GM18526 (cell line): Measurements from ENCODE around the gene SMURF1.

Experiments
- POLR2A ChIP-seq: IDR thresholded peaks from 3 replicates; pipeline ENCODE4 v1.6.1; 2011; ENCODE audit not compliant: insufficient read length; ENCODE audit errors: extremely low read depth

The SMURF1 gene

DNA sequence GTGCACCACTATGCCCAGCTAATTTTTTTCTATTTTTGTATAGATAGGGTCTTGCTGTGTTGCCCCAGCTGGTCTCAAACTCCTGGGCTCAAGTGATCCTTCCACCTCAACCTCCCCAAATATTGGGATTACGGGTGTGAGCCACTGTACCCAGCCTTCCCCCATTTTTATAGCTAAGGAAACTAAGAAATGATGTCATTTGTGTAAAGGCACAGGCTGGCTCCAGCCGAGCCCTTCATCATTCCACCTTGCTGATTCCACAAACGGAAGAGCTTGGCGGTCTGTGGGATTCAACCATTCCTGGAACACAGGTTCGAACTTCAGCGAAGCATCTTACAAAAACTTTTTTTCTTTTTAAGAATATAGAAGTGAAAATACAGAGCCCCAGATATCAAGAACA lies 14.4 kb downstream of the SMURF1 start:
- no peak for TF ChIP-seq POLR2A

DNA sequence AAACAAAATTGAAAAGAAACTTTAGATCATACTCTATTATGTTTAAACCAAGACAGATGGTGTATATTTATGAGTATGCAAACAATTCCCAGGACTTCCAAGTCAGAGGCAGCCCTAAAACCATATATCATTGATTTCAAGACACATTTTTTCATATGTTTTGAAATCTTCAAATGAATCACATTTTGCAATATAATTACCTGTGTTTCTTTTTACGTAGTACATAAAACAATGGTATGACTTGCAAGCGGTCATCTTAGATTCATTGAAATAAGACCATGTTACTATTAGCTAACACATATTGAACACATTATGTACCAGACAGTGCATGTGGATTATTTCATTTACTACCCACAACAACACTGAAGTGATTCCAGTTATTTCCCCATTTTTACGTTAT lies 14.9 kb downstream of the SMURF1 start:
- no peak for TF ChIP-seq POLR2A

DNA sequence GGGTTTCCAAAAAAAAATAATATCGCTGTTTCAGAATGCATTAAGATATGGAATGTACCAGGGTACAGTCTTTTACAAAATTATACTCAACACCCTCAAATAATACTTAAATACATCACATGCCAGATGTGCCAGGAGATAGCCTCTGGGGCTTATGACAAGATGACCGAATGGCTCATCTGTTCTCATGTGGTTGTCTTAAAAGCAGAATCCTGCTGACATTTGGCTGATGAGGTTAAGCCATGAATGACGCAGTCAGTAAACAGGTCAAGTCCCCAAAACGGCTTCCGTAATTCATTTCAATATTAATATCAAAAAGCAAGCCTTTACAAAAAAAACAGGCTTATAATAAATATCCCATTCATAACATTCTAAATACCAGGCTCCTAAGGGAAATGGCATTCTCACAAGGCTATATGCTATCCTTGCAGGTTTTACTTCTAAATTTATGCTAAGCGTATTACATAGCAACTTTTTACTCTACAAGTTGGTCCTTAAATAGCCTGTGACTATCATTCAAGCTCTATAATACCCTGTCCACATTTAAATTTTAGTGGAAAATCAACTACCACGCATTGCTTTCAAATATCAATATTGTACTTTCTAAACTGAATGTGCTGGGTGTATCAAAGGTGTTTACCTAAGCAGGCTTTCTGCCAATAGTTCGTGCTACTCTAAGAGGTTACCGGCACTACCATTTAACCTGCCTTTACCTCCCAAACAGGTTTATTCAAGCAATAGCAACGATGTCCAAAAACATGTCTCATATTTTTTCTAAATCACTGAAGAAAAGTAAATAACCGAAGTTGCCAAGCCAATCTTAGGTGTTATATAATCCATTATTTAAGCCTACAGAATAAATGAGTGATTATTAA lies 15.6 kb downstream of the SMURF1 start:
- TF ChIP-seq POLR2A: no peak

DNA sequence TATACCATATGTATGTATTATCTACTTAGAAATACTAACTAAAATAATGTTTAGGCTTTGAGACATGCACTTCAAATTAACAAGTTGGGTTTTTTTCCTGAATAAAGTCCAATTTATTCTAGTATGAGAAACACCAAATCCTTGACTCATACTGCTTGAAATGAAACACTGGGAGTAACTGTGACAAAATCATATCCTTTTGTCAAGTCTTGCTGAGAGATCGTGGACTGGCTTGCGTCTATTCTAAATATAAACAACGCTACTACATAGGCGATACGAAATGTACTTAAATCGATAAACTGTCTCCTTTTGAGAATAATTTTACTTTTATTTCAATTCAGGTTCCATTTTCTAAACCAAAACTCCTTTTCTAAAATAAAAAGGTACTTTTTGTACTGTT lies 16.3 kb downstream of the SMURF1 start:
- TF ChIP-seq POLR2A: no peak

DNA sequence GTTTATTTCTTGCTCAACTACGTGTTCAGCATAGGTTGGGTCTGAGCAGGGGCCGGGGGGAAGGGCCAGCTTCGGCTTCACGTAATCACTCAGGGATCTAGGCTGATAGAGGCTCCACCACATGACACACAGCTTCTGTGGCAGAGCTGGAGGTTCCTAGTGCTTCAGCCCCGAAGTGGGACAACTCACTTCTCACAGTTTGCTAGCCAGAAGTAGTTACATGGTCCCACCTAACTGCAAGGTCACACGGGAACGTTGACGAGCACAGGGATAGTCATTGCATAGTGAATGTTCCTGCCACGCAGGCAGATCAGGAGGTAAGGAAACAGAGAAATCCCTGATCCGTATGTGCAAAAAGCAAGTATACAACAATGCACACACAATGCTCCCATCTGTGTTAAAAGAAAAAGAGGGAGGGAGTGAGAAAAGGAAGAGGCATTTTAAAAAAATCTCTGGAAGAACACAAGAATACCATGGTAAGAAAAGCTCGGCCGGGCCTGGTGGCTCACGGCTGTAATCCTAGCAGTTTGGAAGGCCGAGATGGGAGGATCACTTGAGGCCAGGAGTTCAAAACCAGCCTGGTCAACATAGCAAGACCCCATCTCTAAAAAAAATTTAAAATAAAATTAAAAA lies 16.9 kb downstream of the SMURF1 start:
- TF ChIP-seq POLR2A: no peak

DNA sequence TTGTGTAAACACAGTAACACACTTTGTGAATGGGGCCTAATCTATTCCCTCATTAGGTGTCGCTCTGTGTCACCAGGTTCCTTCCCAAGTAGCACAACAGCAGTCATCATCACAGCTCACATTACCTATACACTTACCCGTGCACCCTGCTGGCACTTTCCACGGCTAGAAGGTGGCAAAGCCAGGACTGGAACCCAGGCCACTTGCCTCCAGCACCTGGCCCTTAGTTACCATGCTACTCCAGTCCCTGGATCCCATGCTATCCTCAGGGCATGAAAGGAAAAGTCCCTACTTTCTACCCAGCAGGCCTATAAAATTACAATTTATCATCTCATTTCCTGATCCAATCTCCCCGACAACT lies 18.4 kb downstream of the SMURF1 start:
- TF ChIP-seq POLR2A: no peak

DNA sequence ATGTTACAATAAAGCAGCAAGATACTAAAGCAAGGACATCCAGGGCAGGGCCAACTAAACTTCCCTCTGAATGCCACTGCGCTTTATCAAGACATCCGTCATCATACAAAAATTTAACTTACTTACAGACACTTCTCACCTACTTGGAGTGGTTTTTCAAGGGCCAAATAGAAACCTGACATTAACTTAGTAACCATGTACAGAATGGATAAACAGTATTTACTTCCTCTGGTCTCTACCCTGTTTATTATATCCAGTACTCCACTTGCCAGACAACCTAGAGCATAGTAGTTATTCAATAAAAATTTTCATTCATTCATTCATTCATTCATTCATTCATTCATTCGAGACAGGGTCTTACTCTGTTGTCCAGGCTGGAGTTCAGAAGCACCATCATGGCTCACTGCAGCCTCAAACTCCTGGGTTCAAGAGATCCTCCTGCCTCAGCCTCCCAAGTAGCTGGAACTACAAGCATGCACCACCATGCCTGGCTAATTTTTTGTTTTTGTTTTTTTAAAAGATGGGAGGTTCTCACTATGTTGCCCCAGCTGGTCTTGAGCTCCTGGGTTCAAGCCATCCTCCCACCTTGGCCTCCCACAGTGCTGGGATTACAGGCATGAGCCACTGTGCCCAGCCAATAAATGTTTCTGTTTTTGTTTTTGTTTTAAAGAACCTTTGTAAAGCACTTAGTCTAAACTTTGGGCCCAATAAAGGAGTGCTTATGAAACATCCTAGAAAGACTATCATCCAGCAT lies 19.0 kb downstream of the SMURF1 start:
- no peak for TF ChIP-seq POLR2A

DNA sequence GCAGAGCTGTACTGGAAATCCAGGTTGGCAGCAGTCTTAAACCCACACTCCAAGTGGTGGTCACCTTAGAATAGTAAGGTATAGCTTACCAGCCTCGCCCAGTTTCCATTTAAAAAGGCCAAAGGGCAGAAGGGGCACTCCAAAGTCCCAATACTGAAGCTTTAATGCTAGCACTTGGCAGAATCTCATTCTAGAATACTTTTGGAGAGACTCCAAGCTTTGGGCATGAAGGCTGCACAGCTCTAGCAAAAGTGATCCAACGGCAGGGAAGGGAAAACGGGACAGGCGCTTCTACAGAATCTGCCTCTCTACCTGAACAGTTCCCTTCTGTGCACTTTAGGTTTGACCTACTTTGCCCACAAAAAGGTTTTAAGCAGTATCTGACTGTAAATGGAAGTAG lies 19.7 kb downstream of the SMURF1 start:
- no peak for TF ChIP-seq POLR2A

DNA sequence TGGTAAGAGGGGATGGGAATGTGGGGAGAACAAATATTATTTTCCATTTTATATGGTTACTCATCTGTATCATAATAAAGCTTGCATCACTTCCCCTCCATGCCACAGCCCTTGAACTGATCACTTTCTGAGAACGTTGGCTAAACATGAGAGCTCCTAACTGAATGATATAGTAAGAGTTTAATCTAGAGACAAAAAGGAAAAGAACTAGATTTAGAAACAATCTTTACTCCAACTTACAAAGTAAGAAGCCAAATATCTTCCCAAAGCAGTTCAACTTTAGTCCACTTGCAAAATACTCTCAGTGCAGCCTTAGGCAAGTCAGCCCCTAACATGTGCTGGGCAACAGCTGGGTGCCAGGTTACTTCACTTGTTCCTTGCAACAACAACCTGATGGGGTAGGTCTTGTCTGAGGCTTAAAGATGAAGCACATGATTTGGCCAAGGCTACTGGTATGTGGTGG lies 20.3 kb downstream of the SMURF1 start:
- TF ChIP-seq POLR2A: no peak

DNA sequence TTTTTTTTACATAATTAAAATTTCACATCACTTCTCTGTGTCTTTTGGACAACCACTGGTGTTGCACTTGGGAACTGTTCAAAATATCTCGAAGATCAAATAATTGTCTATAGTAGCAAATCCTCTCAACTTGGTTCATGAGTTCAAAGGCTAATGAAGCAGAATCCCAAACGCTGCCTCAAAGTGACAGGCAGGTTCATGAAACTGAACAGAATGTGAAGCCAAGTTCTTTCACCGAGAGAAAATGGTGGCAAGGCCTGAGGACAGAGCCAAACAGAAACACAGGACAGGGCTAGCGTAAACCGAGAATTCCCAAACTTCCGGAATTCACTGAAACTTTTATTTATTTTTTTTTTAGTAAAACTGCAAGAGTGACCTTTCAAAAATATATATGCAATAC lies 21.1 kb downstream of the SMURF1 start:
- no peak for TF ChIP-seq POLR2A

DNA sequence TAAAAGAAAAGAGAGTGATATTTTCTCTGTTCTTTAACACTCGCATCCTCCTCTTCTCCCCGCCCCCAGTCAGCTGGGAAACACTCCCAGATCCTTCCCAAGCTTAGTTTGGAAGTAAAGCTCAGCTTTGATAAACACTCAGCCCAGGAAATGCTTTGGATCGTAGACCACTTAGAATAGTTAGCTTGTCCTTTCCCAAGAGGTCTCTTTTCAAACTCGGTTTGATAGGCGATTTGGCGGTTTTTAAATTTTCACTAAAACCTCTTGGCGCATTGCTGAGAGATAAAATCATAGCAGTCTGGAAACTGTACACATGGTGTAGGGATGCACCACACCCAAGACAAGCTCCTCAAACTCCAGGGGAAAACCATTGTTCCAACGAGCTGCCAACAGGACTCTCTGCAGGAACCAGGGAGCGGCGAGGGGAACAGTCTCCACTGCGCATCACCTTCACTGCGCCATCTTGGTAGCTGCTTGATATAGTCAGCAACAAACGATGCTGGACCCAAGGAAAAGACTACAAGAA lies 22.3 kb downstream of the SMURF1 start:
- TF ChIP-seq POLR2A: no peak

DNA sequence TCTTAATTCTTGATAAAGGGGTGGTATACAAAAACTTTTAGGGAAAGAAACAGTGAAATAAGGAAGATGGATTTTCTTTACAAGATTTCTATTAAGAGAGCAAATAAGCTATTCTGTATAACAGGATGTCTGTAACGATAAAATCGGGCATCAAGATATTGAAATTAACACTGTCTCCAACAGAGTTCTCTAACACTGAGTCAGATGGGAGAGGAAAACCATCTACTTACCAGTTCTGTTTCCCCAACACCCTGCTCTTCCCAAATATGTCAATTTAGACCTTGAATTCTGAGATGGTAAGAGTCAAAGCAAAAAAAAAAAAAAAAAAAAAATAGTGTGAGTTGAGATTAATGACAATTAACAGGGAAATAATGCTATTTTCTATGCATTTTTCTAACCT lies 23.0 kb downstream of the SMURF1 start:
- TF ChIP-seq POLR2A: no peak

DNA sequence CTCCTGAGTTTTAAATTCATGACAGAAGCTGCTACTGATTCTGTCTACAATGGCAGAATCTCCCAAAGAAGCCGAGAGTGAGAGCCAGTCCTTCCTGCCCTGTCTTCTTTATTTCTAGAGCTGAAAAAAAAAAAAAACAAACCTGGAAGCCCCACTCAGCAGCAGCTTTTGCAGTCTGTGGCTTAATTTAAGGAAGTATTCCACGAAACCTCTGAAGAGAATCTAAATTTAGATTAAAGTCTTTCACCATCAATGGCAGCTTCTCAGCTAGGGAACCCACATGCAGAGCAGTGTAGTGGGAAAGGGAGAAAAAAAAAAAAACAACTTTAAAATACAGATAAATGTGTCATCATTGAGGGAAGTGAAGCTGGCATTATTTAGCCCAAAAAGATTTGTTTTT lies 23.4 kb downstream of the SMURF1 start:
- no peak for TF ChIP-seq POLR2A

DNA sequence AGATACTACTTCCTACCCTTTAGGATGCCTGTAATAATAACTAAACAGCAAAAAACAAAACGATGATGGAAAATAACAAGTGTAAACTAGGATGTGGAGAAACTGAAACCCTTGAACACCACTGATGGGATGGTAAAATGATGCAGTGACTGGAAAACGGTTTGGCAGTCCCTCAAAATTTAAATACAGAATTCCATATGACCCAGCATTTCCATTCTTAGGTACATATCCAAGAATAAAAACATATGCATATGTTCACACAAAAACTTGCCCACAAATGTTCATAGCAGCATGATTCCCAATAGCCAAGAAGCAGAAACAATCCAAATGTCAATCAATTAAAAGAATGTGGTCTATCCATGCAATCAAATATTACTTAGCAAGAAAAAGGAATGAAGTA lies 25.8 kb downstream of the SMURF1 start:
- TF ChIP-seq POLR2A: no peak

DNA sequence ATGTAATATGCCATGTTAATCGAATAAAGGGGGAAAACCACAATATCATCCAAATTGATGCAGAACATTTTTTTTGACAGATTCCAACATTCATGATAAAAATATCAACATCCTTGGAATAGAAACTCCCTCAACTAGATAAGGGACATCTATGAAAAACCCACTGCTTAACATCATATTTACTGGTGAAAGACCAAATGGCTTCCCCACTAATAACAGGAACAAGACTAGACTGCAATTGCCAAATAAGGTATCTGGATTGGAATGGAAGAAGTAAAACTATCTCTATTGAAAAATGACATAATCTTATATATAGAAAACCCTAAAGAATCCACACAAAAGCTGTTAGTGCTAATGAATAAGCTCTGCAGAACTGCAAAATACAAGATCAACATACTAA lies 27.8 kb downstream of the SMURF1 start:
- no peak for TF ChIP-seq POLR2A

DNA sequence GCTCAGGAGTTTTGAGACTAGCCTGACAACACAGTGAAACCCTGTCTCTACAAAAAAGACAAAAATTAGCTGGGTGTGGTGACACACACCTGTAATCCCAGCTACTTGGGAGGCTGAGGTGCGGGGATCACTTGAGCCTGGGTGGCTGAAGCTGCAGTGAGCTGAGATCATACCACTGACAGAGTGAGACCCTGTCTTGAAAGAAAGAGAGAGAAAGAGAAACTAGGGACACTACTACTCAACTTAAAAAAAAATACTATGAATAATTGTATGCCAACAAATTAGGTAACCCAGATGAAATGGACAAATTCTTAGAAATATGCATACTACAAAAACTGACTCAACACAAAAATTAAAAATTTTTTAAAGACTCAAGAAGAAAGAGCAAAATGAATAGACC lies 28.5 kb downstream of the SMURF1 start:
- TF ChIP-seq POLR2A: no peak
